Neural progenitor cell (in vitro differentiated cells): ENCODE results near the gene FAM78A. TPM values are rescaled to one million over a fixed set of nuclear protein-coding genes. Genes with fewer than 3 reads are reported as not detected.

Experiments used
- DNase-seq: peaks from one replicate; pipeline ENCODE4 v3.0.0-alpha.2; 2016; ENCODE audit warnings: low spot score
- H2AFZ ChIP-seq: fragments of 200-600 bp; sonication (generic); replicated peaks from 2 replicates; pipeline ENCODE4 v1.6.1; 2016; ENCODE audit warnings: antibody characterized with exemption
- H3F3A ChIP-seq: fragments of 200-600 bp; sonication (generic); 2 replicates; pipeline ENCODE4 v1.6.1; 2016; ENCODE audit warnings: antibody characterized with exemption, low read depth
- H3K27ac ChIP-seq: fragments of 200-600 bp; sonication (generic); 2 replicates; pipeline ENCODE4 v1.5.1; 2016; ENCODE audit warnings: mild to moderate bottlenecking
- H3K27me3 ChIP-seq: fragments of 200-600 bp; sonication (generic); 2 replicates; pipeline ENCODE4 v1.6.1; 2016; ENCODE audit warnings: mild to moderate bottlenecking, moderate library complexity
- H3K36me3 ChIP-seq: fragments of 200-600 bp; sonication (generic); 2 replicates; pipeline ENCODE4 v1.5.1; 2016
- H3K4me1 ChIP-seq: fragments of 200-600 bp; sonication (generic); 2 replicates; pipeline ENCODE4 v1.6.1; 2016; ENCODE audit warnings: mixed run types
- H3K4me2 ChIP-seq: fragments of 200-600 bp; sonication (generic); 2 replicates; pipeline ENCODE4 v1.6.1; 2016
- H3K4me3 ChIP-seq: fragments of 200-600 bp; sonication (generic); 2 replicates; pipeline ENCODE4 v1.5.1; 2016
- H3K79me2 ChIP-seq: fragments of 200-600 bp; sonication (generic); 2 replicates; pipeline ENCODE4 v1.6.1; 2016; ENCODE audit warnings: low read depth
- H3K9ac ChIP-seq: fragments of 200-600 bp; sonication (generic); 2 replicates; pipeline ENCODE4 v1.6.1; 2016
- H3K9me3 ChIP-seq: fragments of 200-600 bp; sonication (generic); 2 replicates; pipeline ENCODE4 v1.5.1; 2016; ENCODE audit warnings: low read depth
- H4K20me1 ChIP-seq: fragments of 200-600 bp; sonication (generic); 2 replicates; pipeline ENCODE4 v1.6.1; 2016; ENCODE audit warnings: low read depth
- H3K27ac Mint-ChIP-seq: 3 replicates; pipeline ENCODE4 v1.8.0; 2021; ENCODE audit warnings: mixed read lengths
- H3K27me3 Mint-ChIP-seq: 2 replicates; pipeline ENCODE4 v1.8.0; 2022; ENCODE audit warnings: low read depth, mild to moderate bottlenecking, inconsistent platforms, moderate library complexity, mixed read lengths; ENCODE audit not compliant: insufficient read depth
- H3K36me3 Mint-ChIP-seq: 3 replicates; pipeline ENCODE4 v1.8.0; 2021; ENCODE audit warnings: mixed read lengths
- H3K4me1 Mint-ChIP-seq: 3 replicates; pipeline ENCODE4 v1.8.0; 2021; ENCODE audit warnings: mixed read lengths
- H3K4me3 Mint-ChIP-seq: 3 replicates; pipeline ENCODE4 v1.8.0; 2021; ENCODE audit warnings: mild to moderate bottlenecking, moderate library complexity, mixed read lengths
- H3K9me3 Mint-ChIP-seq: 3 replicates; pipeline ENCODE4 v1.8.0; 2020; ENCODE audit warnings: mixed read lengths
- EZH2 ChIP-seq: fragments of 200-600 bp; sonication (generic); IDR thresholded peaks from 2 replicates; pipeline ENCODE4 v1.6.1; 2017; ENCODE audit warnings: antibody characterized with exemption, mild to moderate bottlenecking, moderate library complexity
- EZH2phosphoT487 ChIP-seq: fragments of 200-600 bp; sonication (generic); IDR thresholded peaks from 2 replicates; pipeline ENCODE4 v1.6.1; 2017; ENCODE audit warnings: antibody characterized with exemption
- total RNA-seq: library from RNA; depleted of rRNA; stranded (reverse); fragments of >200 nt; gene quantifications from 2 replicates; pipeline ENCODE4 v1.2.3, GENCODE V29; 2015; ENCODE audit warnings: low replicate concordance
- TF ChIP-seq, protein P1 (sequence below): fragments of 200-600 bp; sonication (generic); IDR thresholded peaks from 2 replicates; pipeline ENCODE4 v1.5.1; 2017; ENCODE audit warnings: antibody characterized with exemption, mild to moderate bottlenecking

FAM78A gene
- total RNA-seq, 1 donor from 2014 or later, result 0.32 TPM

GRCh38 chr9:131237291-131237690, 39.0 kb downstream of the FAM78A start:
- Histone ChIP-seq H3K27ac (no peak overlapping the region), H3F3A (peaks cover 15% of the 10 kb centered on the region), H3K4me1 (peaks cover 16% of the 10 kb centered on the region), H3K9ac (no peak overlapping the region), H2AFZ (no peak overlapping the region), H3K4me3 (no peak overlapping the region), H3K9me3 (no peaks in the 10 kb centered on the region), H4K20me1 (no peaks in the 10 kb centered on the region), H3K79me2 (no peaks in the 10 kb centered on the region), H3K4me2 (no peak overlapping the region), H3K27me3 (no peaks in the 10 kb centered on the region), H3K36me3 (no peaks in the 10 kb centered on the region)
- peaks cover 2% of the 10 kb centered on the region for H3K27me3 Mint-ChIP-seq
- H3K27ac Mint-ChIP-seq, result no peak overlapping the region
- H3K9me3 Mint-ChIP-seq, result peaks cover 2% of the 10 kb centered on the region
- TF ChIP-seq EZH2phosphoT487 (no peak), EZH2 (no peak)
- TF ChIP-seq, protein P1, sequence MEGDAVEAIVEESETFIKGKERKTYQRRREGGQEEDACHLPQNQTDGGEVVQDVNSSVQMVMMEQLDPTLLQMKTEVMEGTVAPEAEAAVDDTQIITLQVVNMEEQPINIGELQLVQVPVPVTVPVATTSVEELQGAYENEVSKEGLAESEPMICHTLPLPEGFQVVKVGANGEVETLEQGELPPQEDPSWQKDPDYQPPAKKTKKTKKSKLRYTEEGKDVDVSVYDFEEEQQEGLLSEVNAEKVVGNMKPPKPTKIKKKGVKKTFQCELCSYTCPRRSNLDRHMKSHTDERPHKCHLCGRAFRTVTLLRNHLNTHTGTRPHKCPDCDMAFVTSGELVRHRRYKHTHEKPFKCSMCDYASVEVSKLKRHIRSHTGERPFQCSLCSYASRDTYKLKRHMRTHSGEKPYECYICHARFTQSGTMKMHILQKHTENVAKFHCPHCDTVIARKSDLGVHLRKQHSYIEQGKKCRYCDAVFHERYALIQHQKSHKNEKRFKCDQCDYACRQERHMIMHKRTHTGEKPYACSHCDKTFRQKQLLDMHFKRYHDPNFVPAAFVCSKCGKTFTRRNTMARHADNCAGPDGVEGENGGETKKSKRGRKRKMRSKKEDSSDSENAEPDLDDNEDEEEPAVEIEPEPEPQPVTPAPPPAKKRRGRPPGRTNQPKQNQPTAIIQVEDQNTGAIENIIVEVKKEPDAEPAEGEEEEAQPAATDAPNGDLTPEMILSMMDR, result no peak
- H3K4me1 Mint-ChIP-seq, result peaks cover 22% of the 10 kb centered on the region
- H3K4me3 Mint-ChIP-seq, result no peak overlapping the region
- no peak for DNase-seq
- peaks cover 9% of the 10 kb centered on the region for H3K36me3 Mint-ChIP-seq

- H3K9me3 Mint-ChIP-seq, result peaks cover 2% of the 10 kb centered on the region
- no peak overlapping the region for H3K4me3 Mint-ChIP-seq
- Histone ChIP-seq H4K20me1 (no peaks in the 10 kb centered on the region), H3K4me1 (peaks cover 16% of the 10 kb centered on the region), H3K27me3 (no peaks in the 10 kb centered on the region), H3F3A (peaks cover 15% of the 10 kb centered on the region), H3K27ac (no peak overlapping the region), H3K4me2 (no peak overlapping the region), H3K9ac (no peak overlapping the region), H3K4me3 (no peak overlapping the region), H3K9me3 (no peaks in the 10 kb centered on the region), H3K36me3 (no peaks in the 10 kb centered on the region), H3K79me2 (no peaks in the 10 kb centered on the region), H2AFZ (no peak overlapping the region)
- no peak overlapping the region for H3K27ac Mint-ChIP-seq
- TF ChIP-seq EZH2 (no peak), EZH2phosphoT487 (no peak)
- no peak for DNase-seq
- H3K4me1 Mint-ChIP-seq, result peaks cover 22% of the 10 kb centered on the region
- H3K36me3 Mint-ChIP-seq, result peaks cover 12% of the 10 kb centered on the region
- peaks cover 2% of the 10 kb centered on the region for H3K27me3 Mint-ChIP-seq
These were observed 39.5 kb downstream of the FAM78A start for GRCh38 chr9:131236761-131237160.

GRCh38 chr9:131236161-131236560, 40.1 kb downstream of the FAM78A start:
- Histone ChIP-seq H3K79me2 (no peaks in the 10 kb centered on the region), H3K9me3 (no peaks in the 10 kb centered on the region), H4K20me1 (no peaks in the 10 kb centered on the region), H3K27ac (no peak overlapping the region), H3K4me2 (no peak overlapping the region), H3K27me3 (no peaks in the 10 kb centered on the region), H3K4me3 (no peak overlapping the region), H3K36me3 (no peaks in the 10 kb centered on the region), H3K9ac (no peak overlapping the region), H3K4me1 (peaks cover 16% of the 10 kb centered on the region), H3F3A (peaks cover 15% of the 10 kb centered on the region), H2AFZ (no peak overlapping the region)
- Mint-ChIP-seq H3K27ac (no peak overlapping the region), H3K9me3 (no peaks in the 10 kb centered on the region), H3K27me3 (no peaks in the 10 kb centered on the region), H3K4me3 (no peak overlapping the region), H3K4me1 (peaks cover 22% of the 10 kb centered on the region), H3K36me3 (peaks cover 14% of the 10 kb centered on the region)
- DNase-seq, result no peak
- TF ChIP-seq EZH2, result no peak
- no peak for TF ChIP-seq EZH2phosphoT487
- TF ChIP-seq, protein P1, result no peak

- Mint-ChIP-seq H3K27me3 (no peaks in the 10 kb centered on the region), H3K4me3 (no peak overlapping the region), H3K9me3 (no peaks in the 10 kb centered on the region), H3K36me3 (peaks cover 14% of the 10 kb centered on the region), H3K27ac (no peak overlapping the region), H3K4me1 (peaks cover 22% of the 10 kb centered on the region)
- Histone ChIP-seq H3K4me2 (no peak overlapping the region), H3K9ac (no peak overlapping the region), H3K4me1 (peaks cover 16% of the 10 kb centered on the region), H3K36me3 (no peaks in the 10 kb centered on the region), H3F3A (peaks cover 15% of the 10 kb centered on the region), H3K79me2 (no peaks in the 10 kb centered on the region), H2AFZ (no peak overlapping the region), H3K27me3 (no peaks in the 10 kb centered on the region), H4K20me1 (no peaks in the 10 kb centered on the region), H3K4me3 (no peak overlapping the region), H3K27ac (no peak overlapping the region), H3K9me3 (no peaks in the 10 kb centered on the region)
- no peak for TF ChIP-seq EZH2
- TF ChIP-seq, protein P1, result no peak
- TF ChIP-seq EZH2phosphoT487, result no peak
- no peak for DNase-seq
These were observed 40.8 kb downstream of the FAM78A start for GRCh38 chr9:131235480-131235851.
